IMR-90 (cell line): Measurements from ENCODE around the gene ATP1A4. TPM values are rescaled to one million over a fixed set of nuclear protein-coding genes. Genes with fewer than 3 reads are reported as not detected.
A peak's percentile ranks its signal among the peaks of the same experiment; 100 is the strongest.

Source experiments
- ATAC-seq: fragments of 200-7000 bp; cut with Tn5 transposase; 2 replicates; pipeline ENCODE4 v1.9.1; 2020; ENCODE audit warnings: low read depth, mild to moderate bottlenecking, moderate library complexity
- BruUV-seq: library from RNA; stranded (reverse); fragments of 400-500 nt; replicated peaks from 2 replicates; lab custom pipeline; 2021; lab: Mats Ljungman, UMichigan
- CTCF ChIA-PET: fragments of 300-600 bp; formaldehyde crosslinking; extraction: SDS; loops from one replicate; lab custom pipeline; 2021; ENCODE audit warnings: antibody characterized with exemption; lab: Yijun Ruan, JAX
- POLR2A ChIA-PET: fragments of 300-600 bp; sonication (Branson Sonifier 250); formaldehyde crosslinking; loops from one replicate; lab custom pipeline; 2022; ENCODE audit warnings: antibody characterized with exemption; ENCODE audit not compliant: unreplicated experiment; lab: Charles Lee
- DNase-seq: peaks from one replicate; pipeline ENCODE4 v3.0.0; 2013
- H2AFZ ChIP-seq: replicated peaks from 2 replicates; pipeline ENCODE3; 2013; ENCODE audit warnings: low read length, mild to moderate bottlenecking; ENCODE audit not compliant: poor library complexity
- H2AK5ac ChIP-seq: 2 replicates; pipeline ENCODE4 v1.6.1; 2013; ENCODE audit warnings: low read depth, low read length, inconsistent platforms
- H2AK9ac ChIP-seq: replicated peaks from 2 replicates; pipeline ENCODE3; 2013; ENCODE audit warnings: mild to moderate bottlenecking, low read depth, low read length, moderate library complexity; ENCODE audit not compliant: poor library complexity
- H2BK120ac ChIP-seq: 2 replicates; pipeline ENCODE4 v1.6.1; 2013; ENCODE audit warnings: low read depth, low read length, inconsistent platforms
- H2BK15ac ChIP-seq: 3 replicates; pipeline ENCODE4 v1.6.1; 2013; ENCODE audit warnings: low read depth, low read length, inconsistent platforms
- H2BK20ac ChIP-seq: 2 replicates; pipeline ENCODE4 v1.6.1; 2013; ENCODE audit warnings: low read depth, mild to moderate bottlenecking, inconsistent platforms, low read length, moderate library complexity
- H2BK5ac ChIP-seq: 2 replicates; pipeline ENCODE4 v1.6.1; 2013; ENCODE audit warnings: mild to moderate bottlenecking, low read depth, low read length, inconsistent platforms; ENCODE audit not compliant: poor library complexity, severe bottlenecking
- H3K14ac ChIP-seq: replicated peaks from 2 replicates; pipeline ENCODE4 v1.6.1; 2013; ENCODE audit warnings: low read depth, low read length, inconsistent platforms
- H3K18ac ChIP-seq: 2 replicates; pipeline ENCODE4 v1.6.1; 2013; ENCODE audit warnings: low read depth, low read length, control low read depth
- H3K23ac ChIP-seq: 2 replicates; pipeline ENCODE4 v1.6.1; 2013; ENCODE audit warnings: low read depth, low read length, inconsistent platforms
- H3K27ac ChIP-seq: 2 replicates; pipeline ENCODE4 v1.5.1; 2013; ENCODE audit warnings: mild to moderate bottlenecking, control low read depth, low read length; ENCODE audit not compliant: insufficient read depth
- H3K27me3 ChIP-seq: 2 replicates; pipeline ENCODE4 v1.6.1; 2013; ENCODE audit warnings: low read length; ENCODE audit not compliant: control insufficient read depth, insufficient read depth
- H3K36me3 ChIP-seq: 2 replicates; pipeline ENCODE4 v1.6.1; 2013; ENCODE audit warnings: low read length, mixed read lengths; ENCODE audit not compliant: control insufficient read depth, insufficient read depth
- H3K4ac ChIP-seq: 2 replicates; pipeline ENCODE4 v1.6.1; 2013; ENCODE audit warnings: low read depth, low read length, inconsistent platforms
- H3K4me1 ChIP-seq: 2 replicates; pipeline ENCODE4 v1.6.1; 2013; ENCODE audit warnings: low read length, mixed read lengths; ENCODE audit not compliant: control insufficient read depth, insufficient read depth
- H3K4me2 ChIP-seq: 2 replicates; pipeline ENCODE4 v1.6.1; 2013; ENCODE audit warnings: low read depth, mild to moderate bottlenecking, control low read depth, low read length, moderate library complexity
- H3K4me3 ChIP-seq: 2 replicates; pipeline ENCODE4 v1.5.1; 2013; ENCODE audit warnings: low read depth, mild to moderate bottlenecking, control low read depth, low read length, moderate library complexity; ENCODE audit not compliant: insufficient read depth
- H3K56ac ChIP-seq: 2 replicates; pipeline ENCODE4 v1.6.1; 2013; ENCODE audit warnings: low read length, inconsistent platforms; ENCODE audit not compliant: insufficient read depth; ENCODE audit errors: extremely low read depth
- H3K79me1 ChIP-seq, 2 experiments: 2 replicates each; pipeline ENCODE4 v1.6.1; 2013; ENCODE audit warnings: low read length in 2 of 2, inconsistent platforms in 1 of 2, low read depth in 1 of 2
- H3K9ac ChIP-seq: 2 replicates; pipeline ENCODE4 v1.6.1; 2013; ENCODE audit warnings: low read depth, low read length, control low read depth
- H3K9me1 ChIP-seq: 2 replicates; pipeline ENCODE4 v1.6.1; 2013; ENCODE audit warnings: low read length, inconsistent platforms; ENCODE audit not compliant: insufficient read depth
- H3K9me3 ChIP-seq: 2 replicates; pipeline ENCODE4 v1.6.1; 2013; ENCODE audit warnings: low read length; ENCODE audit not compliant: control insufficient read depth, insufficient read depth
- H4K20me1 ChIP-seq: 2 replicates; pipeline ENCODE4 v1.6.1; 2013; ENCODE audit warnings: low read length, inconsistent platforms; ENCODE audit not compliant: insufficient read depth
- H4K5ac ChIP-seq: 2 replicates; pipeline ENCODE4 v1.6.1; 2013; ENCODE audit warnings: mild to moderate bottlenecking, low read depth, low read length, control low read depth
- H4K8ac ChIP-seq, 2 experiments: 2 replicates each; pipeline ENCODE4 v1.6.1; 2013; ENCODE audit warnings: low read depth in 2 of 2, low read length in 2 of 2, control low read depth in 1 of 2, inconsistent platforms in 1 of 2
- H4K91ac ChIP-seq: 2 replicates; pipeline ENCODE4 v1.6.1; 2013; ENCODE audit warnings: low read depth, low read length, inconsistent platforms; ENCODE audit not compliant: insufficient read depth
- NFE2L2 ChIP-seq: fragments of 150-350 bp; IDR thresholded peaks from 2 replicates; pipeline ENCODE4 v1.6.1; 2016; ENCODE audit warnings: low read depth, mild to moderate bottlenecking, low read length
- POLR2A ChIP-seq: IDR thresholded peaks from 2 replicates; pipeline ENCODE4 v1.6.1; 2012; ENCODE audit warnings: mild to moderate bottlenecking, low read depth, low read length
- SMC3 ChIP-seq: fragments of 150-350 bp; IDR thresholded peaks from 2 replicates; pipeline ENCODE4 v1.6.1; 2016; ENCODE audit warnings: low read depth, mild to moderate bottlenecking, antibody characterized with exemption, low read length, moderate library complexity
- WGBS, 2 experiments: methylation state at CpG; one replicate each; pipeline versions ENCODE4 v1.1.5 to v1.1.7; 2013; ENCODE audit warnings: missing lambda C conversion rate in 2 of 2; ENCODE audit not compliant: insufficient read length in 1 of 2; ENCODE audit errors: extremely low coverage in 2 of 2; 5-methylcytosine and 5-hydroxymethylcytosine counted together
- dilution Hi-C: fragments of 300-500 bp; cut with HindIII; formaldehyde crosslinking; loops from one replicate; pipeline ENCODE4 v1.14.3; 2018; ENCODE audit warnings: low sequenced_read_pairs; ENCODE audit not compliant: unreplicated experiment
- in situ Hi-C: fragments of 300-500 bp; cut with MboI; formaldehyde crosslinking; loops from 3 replicates; pipeline ENCODE4 v1.14.3; 2019; ENCODE audit warnings: low sequenced_read_pairs, inconsistent platforms, mixed read lengths
- intact Hi-C: fragments of 100-400 bp; cut with micrococcal nuclease; formaldehyde crosslinking; loops from 2 replicates; pipeline ENCODE4 v1.10.0; 2022
- polyA plus RNA-seq, 3 experiments: library from polyadenylated mRNA; depleted of rRNA; stranded (reverse); fragments of >200 nt; gene quantifications; 2 replicates each; pipeline ENCODE4 v1.2.3, GENCODE V29; 2012; ENCODE audit warnings: low replicate concordance in 1 of 3
- total RNA-seq: library from RNA; depleted of rRNA; stranded (reverse); fragments of >200 nt; gene quantifications from 2 replicates; pipeline ENCODE4 v1.2.3, GENCODE V29; 2012

Gene ATP1A4
- total and polyA plus RNA-seq, 2 of the 4 experiments (the other 2 are of a cell fraction), result not detected

GRCh38 chr1:160117709-160118183 is 33.7 kb upstream of the ATP1A4 start:
- peaks cover 15% of the 10 kb centered on the region; the same call in 1 of the 2 replicates for H3K4me1 ChIP-seq
- intact Hi-C loops, result no loop called here
- no peak overlapping the region for H2BK20ac ChIP-seq
- H3K36me3 ChIP-seq, result no peaks in the 10 kb centered on the region
- no peak overlapping the region; the same call in 1 of the 2 replicates for H3K4me2 ChIP-seq
- peak; percentile 77 for ATAC-seq
- BruUV-seq, result no TSS peak
- dilution Hi-C loops, result no loop called here
- no peaks in the 10 kb centered on the region for H3K9me3 ChIP-seq
- H2BK5ac ChIP-seq, result no peak overlapping the region
- no CpG with 5 or more reads among the region's 8 CpGs for WGBS, 2 experiments
- ChIA-PET CTCF (interaction anchor here (0.6 kb wide), 1 partner anchor 45 kb away, joined by 6 read pairs; no protein-coding TSS in a partner anchor), POLR2A (no interaction called here)
- H2AFZ ChIP-seq, result no peak overlapping the region
- H3K27me3 ChIP-seq, result peaks cover 46% of the 10 kb centered on the region
- in situ Hi-C loops, result no loop called here
- no peak overlapping the region for H2AK9ac ChIP-seq
- no peak overlapping the region for H3K27ac ChIP-seq
- H3K18ac ChIP-seq, result peak overlapping the region; percentile 6; the same call in 1 of the 2 replicates
- peak overlapping the region; percentile 37; the same call in 1 of the 2 replicates for H3K23ac ChIP-seq
- H2BK15ac ChIP-seq, result no peak overlapping the region
- no peak overlapping the region for H3K4me3 ChIP-seq
- TF ChIP-seq NFE2L2 (no peak), SMC3 (no peak), POLR2A (no peak)
- peak; percentile 31 for DNase-seq
- no peak overlapping the region for H2AK5ac ChIP-seq
- H3K9ac ChIP-seq, result no peak overlapping the region
- H3K9me1 ChIP-seq, result no peaks in the 10 kb centered on the region; the same call in 1 of the 2 replicates
- H3K4ac ChIP-seq, result peak overlapping the region; percentile 43; the same call in 1 of the 2 replicates
- H3K56ac ChIP-seq, result no peak overlapping the region
- no peak overlapping the region; the same call in 1 of the 2 replicates for H2BK120ac ChIP-seq
- no peak overlapping the region for H4K8ac ChIP-seq
- H3K79me1 ChIP-seq, result no peaks in the 10 kb centered on the region
- no peaks in the 10 kb centered on the region for H4K20me1 ChIP-seq
- no peak overlapping the region for H3K14ac ChIP-seq
- peak overlapping the region; percentile 38; the same call in 1 of the 2 replicates for H4K91ac ChIP-seq
- H4K5ac ChIP-seq, result peak overlapping the region; percentile 21; the same call in 1 of the 2 replicates
